HepG2 (cell line): ENCODE data around the gene RASSF4. TPM values are rescaled to one million over a fixed set of nuclear protein-coding genes. Genes with fewer than 3 reads are reported as not detected.

ENCODE experiments used
- GLMP ChIP-seq: sonication (generic); formaldehyde crosslinking; IDR thresholded peaks from 2 replicates; pipeline ENCODE4 v1.9.0; 2021; ENCODE audit warnings: missing genetic modification reagents, mild to moderate bottlenecking, borderline replicate concordance
- MXI1 ChIP-seq: IDR thresholded peaks from 3 replicates; pipeline ENCODE4 v1.6.1; 2012; ENCODE audit warnings: low read depth, low read length, inconsistent platforms, borderline replicate concordance
- POLR2G ChIP-seq: fragments of 200-400 bp; formaldehyde crosslinking; IDR thresholded peaks from 2 replicates; pipeline ENCODE4 v1.6.1; 2018; ENCODE audit warnings: mild to moderate bottlenecking, low read depth, low read length, moderate library complexity
- RFXAP ChIP-seq: sonication (generic); formaldehyde crosslinking; IDR thresholded peaks from 2 replicates; pipeline ENCODE4 v1.4.0; 2020; ENCODE audit warnings: missing genetic modification reagents, borderline replicate concordance
- TRIM24 ChIP-seq: sonication (generic); formaldehyde crosslinking; IDR thresholded peaks from 2 replicates; pipeline ENCODE4 v1.8.0; 2022; ENCODE audit warnings: mild to moderate bottlenecking, missing genetic modification reagents
- ZBED4 ChIP-seq: sonication (generic); formaldehyde crosslinking; IDR thresholded peaks from 2 replicates; pipeline ENCODE4 v1.4.0; 2020; ENCODE audit warnings: missing genetic modification reagents, borderline replicate concordance
- ZBTB26 ChIP-seq: IDR thresholded peaks from 2 replicates; pipeline ENCODE4 v1.6.1; 2016; ENCODE audit warnings: missing compliant biosample characterization, missing genetic modification reagents, borderline replicate concordance
- ZNF577 ChIP-seq: sonication (generic); formaldehyde crosslinking; IDR thresholded peaks from 2 replicates; pipeline ENCODE4 v1.4.0; 2020; ENCODE audit warnings: mild to moderate bottlenecking, low read depth, missing genetic modification reagents, borderline replicate concordance
- ZNF816 ChIP-seq: sonication (generic); formaldehyde crosslinking; IDR thresholded peaks from 2 replicates; pipeline ENCODE4 v1.8.0; 2022; ENCODE audit warnings: missing genetic modification reagents, mild to moderate bottlenecking, borderline replicate concordance
- polyA plus RNA-seq, 8 experiments: library from polyadenylated mRNA; depleted of rRNA in 3 of 8; stranded (reverse) in 7 of 8; unstranded in 1 of 8; fragments of >200 nt; fragmentation: Illumina TruSeq in 4 of 8; extraction: Trizol in 4 of 8; gene quantifications; 2 replicates each; pipeline versions ENCODE4 v1.2.1 to v1.2.3, GENCODE V29; 2011 to 2016; ENCODE audit warnings: low read depth in 4 of 8, missing spikeins in 1 of 8, mixed read lengths in 1 of 8; ENCODE audit not compliant: insufficient read depth in 1 of 8
- total RNA-seq, 5 experiments: library from RNA; depleted of rRNA; stranded (reverse); fragments of >200 nt; fragmentation: Illumina TruSeq; extraction: Trizol; gene quantifications; 2 replicates each; pipeline ENCODE4 v1.2.3, GENCODE V29; 2016; ENCODE audit warnings: low read depth in 1 of 5
- TF ChIP-seq, protein P1 (sequence below): sonication (generic); formaldehyde crosslinking; IDR thresholded peaks from 2 replicates; pipeline ENCODE4 v1.9.0; 2021; ENCODE audit warnings: missing genetic modification reagents, borderline replicate concordance

Gene RASSF4
- total and polyA plus RNA-seq, 2 of the 13 experiments (the other 11 are each of a cell fraction or from before 2014, with no cell fraction given), result 34.0 to 51.7 TPM

DNA sequence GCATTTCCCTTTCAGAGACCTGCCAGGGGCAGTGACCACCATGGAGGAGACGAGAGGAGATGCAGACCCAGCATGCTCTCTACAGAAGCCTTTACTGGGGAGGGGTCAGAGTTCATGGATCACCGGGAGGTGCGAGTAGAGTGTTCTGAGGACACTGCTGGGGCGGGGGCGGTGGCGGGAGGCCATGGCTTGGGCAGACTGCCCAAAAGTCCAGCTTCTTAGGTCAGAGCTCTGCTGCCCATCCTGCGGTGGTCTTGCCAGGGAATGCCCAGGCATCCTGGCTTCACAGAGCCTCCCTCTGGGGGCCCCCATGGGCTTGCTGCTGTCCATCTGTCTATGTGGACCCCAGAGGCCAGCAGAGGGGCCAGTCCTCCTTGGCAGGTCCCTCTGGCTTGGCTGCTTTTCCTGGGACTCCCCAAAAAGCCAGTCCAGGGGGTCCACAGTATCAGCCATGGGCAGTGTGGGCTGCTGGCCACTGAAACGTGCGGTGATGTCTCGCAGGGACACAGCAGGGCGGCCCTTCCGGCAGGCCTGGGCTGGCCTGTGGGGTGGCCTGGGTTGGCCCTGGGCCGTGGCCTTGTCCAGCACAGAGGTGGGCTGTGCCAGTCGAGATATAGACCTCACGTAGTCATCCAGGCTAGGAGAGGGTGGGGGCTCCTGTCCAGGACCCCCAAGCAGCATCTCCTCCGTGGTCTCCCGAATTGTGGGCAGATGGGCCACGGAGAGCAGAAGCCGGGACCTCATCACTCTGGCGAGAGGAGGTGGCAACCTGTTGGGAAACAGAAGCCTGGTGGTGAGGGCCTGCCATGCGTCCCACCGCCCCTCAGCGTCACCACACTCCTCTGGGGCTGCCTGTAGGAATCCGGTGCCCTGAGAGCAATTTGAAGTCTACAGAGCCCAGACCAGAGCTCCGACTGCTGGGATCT lies 17.9 kb downstream of the RASSF4 start (continued):
- TF ChIP-seq POLR2G (peak; percentile 45; the same call in 1 of the 2 replicates), TRIM24 (CRISPR knock-in tag) (no peak), RFXAP (CRISPR knock-in tag) (no peak), ZNF577 (CRISPR knock-in tag) (no peak), MXI1 (no peak), ZNF816 (CRISPR knock-in tag) (no peak; the same call in 1 of the 2 replicates), GLMP (CRISPR knock-in tag) (no peak), ZBTB26 (CRISPR knock-in tag) (no peak; the same call in 1 of the 2 replicates), ZBED4 (CRISPR knock-in tag) (no peak)
- TF ChIP-seq, protein P1, sequence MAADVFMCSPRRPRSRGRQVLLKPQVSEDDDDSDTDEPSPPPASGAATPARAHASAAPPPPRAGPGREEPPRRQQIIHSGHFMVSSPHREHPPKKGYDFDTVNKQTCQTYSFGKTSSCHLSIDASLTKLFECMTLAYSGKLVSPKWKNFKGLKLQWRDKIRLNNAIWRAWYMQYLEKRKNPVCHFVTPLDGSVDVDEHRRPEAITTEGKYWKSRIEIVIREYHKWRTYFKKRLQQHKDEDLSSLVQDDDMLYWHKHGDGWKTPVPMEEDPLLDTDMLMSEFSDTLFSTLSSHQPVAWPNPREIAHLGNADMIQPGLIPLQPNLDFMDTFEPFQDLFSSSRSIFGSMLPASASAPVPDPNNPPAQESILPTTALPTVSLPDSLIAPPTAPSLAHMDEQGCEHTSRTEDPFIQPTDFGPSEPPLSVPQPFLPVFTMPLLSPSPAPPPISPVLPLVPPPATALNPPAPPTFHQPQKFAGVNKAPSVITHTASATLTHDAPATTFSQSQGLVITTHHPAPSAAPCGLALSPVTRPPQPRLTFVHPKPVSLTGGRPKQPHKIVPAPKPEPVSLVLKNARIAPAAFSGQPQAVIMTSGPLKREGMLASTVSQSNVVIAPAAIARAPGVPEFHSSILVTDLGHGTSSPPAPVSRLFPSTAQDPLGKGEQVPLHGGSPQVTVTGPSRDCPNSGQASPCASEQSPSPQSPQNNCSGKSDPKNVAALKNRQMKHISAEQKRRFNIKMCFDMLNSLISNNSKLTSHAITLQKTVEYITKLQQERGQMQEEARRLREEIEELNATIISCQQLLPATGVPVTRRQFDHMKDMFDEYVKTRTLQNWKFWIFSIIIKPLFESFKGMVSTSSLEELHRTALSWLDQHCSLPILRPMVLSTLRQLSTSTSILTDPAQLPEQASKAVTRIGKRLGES, result no peak
